ENCODE measurements around the gene MEF2B. TPM values are rescaled to one million over a fixed set of nuclear protein-coding genes. Genes with fewer than 3 reads are reported as not detected.
A peak's percentile ranks its signal among the peaks of the same experiment; 100 is the strongest.

Gene MEF2B
- total and polyA plus RNA-seq, 7 experiments from 2014 or later, result 0.27 to 6.4 (median 4.0) TPM; not detected in 1

GRCh38 chr19:19206938-19207337 is 36.9 kb upstream of the MEF2B start:
- Histone ChIP-seq H3K9me3 (ENCODE audit: control insufficient read depth in 2 of 3, low read length in 3 of 3) (no peaks in the 10 kb centered on the region), H3K27me3 (ENCODE audit: control insufficient read depth in 2 of 2, insufficient read depth in 2 of 2, low read length in 2 of 2) (no peaks in the 10 kb centered on the region), H3K36me3 (ENCODE audit: control insufficient read depth in 2 of 3, insufficient read depth in 3 of 3, low read length in 3 of 3) (peaks cover 0 to under 1% (median 0%) of the 10 kb centered on the region in 3 experiments), H3K4me1 (ENCODE audit: control insufficient read depth in 2 of 2, insufficient read depth in 2 of 2, low read length in 2 of 2) (peaks cover 23% of the 10 kb centered on the region in 2 donors), H3K27ac (ENCODE audit: low read depth, low read length) (no peak overlapping the region), H3K4me3 (ENCODE audit: low read length) (no peak overlapping the region)
- ChIA-PET CTCF (no interaction called here), POLR2A (no interaction called here)
- Mint-ChIP-seq H3K9me3 (peaks cover 0 to 12% (median 0%) of the 10 kb centered on the region in 11 donors), H3K27ac (peak overlapping the region in 1 of 9 donors; percentile 69), H3K4me3 (peak overlapping the region in 4 of 10 donors; percentile 42 to 70 (median 48)), H3K36me3 (peaks cover 0 to 13% (median 0%) of the 10 kb centered on the region in 5 donors), H3K27me3 (peaks cover 12 to 25% (median 20%) of the 10 kb centered on the region in 5 donors), H3K4me1 (peaks cover 22 to 39% (median 29%) of the 10 kb centered on the region in 7 donors)
- no peak for DNase-seq
- intact Hi-C loops (cut with micrococcal nuclease), result no loop called here
- ATAC-seq, result no peak

- POLR2A ChIA-PET, result no interaction called here
- H3K4me1 ChIP-seq (ENCODE audit: control insufficient read depth in 2 of 2, insufficient read depth in 2 of 2, low read length in 2 of 2), result peaks cover 23% of the 10 kb centered on the region in 2 donors
- Mint-ChIP-seq H3K4me1 (peaks cover 22 to 41% (median 30%) of the 10 kb centered on the region in 7 donors), H3K27ac (peak overlapping the region in 1 of 9 donors; percentile 33), H3K36me3 (peaks cover 0 to 13% (median 0%) of the 10 kb centered on the region in 5 donors), H3K4me3 (peak overlapping the region in 1 of 10 donors; percentile 94), H3K27me3 (peaks cover 5 to 19% (median 10%) of the 10 kb centered on the region in 5 donors), H3K9me3 (peaks cover 0 to 12% (median 0%) of the 10 kb centered on the region in 11 donors)
- no peak overlapping the region for H3K4me3 ChIP-seq (ENCODE audit: low read length)
- ATAC-seq (no peak), DNase-seq (no peak)
- CTCF ChIA-PET, result no interaction called here
- peaks cover 0 to 6% (median 0%) of the 10 kb centered on the region in 3 experiments for H3K36me3 ChIP-seq (ENCODE audit: control insufficient read depth in 2 of 3, insufficient read depth in 3 of 3, low read length in 3 of 3)
- no peaks in the 10 kb centered on the region for H3K9me3 ChIP-seq (ENCODE audit: control insufficient read depth in 2 of 3, low read length in 3 of 3)
- no peaks in the 10 kb centered on the region for H3K27me3 ChIP-seq (ENCODE audit: control insufficient read depth in 2 of 2, insufficient read depth in 2 of 2, low read length in 2 of 2)
- H3K27ac ChIP-seq (ENCODE audit: low read depth, low read length), result no peak overlapping the region
- intact Hi-C loops (cut with micrococcal nuclease), result no loop called here
Observed at GRCh38 chr19:19205416-19206410, 35.6 kb upstream of the MEF2B start.

GRCh38 chr19:19204181-19204580 is 34.1 kb upstream of the MEF2B start:
- H3K9me3 Mint-ChIP-seq, result peaks cover 0 to 12% (median 0%) of the 10 kb centered on the region in 11 donors
- ChIA-PET POLR2A (interaction anchor here (4.3 kb wide), 1 partner anchor 13 kb away, joined by 58 read pairs; the partner anchor contains the start of genes BORCS8 and RFXANK), CTCF (no interaction called here)
- intact Hi-C loops (cut with micrococcal nuclease), result loop anchor here in 1 of 2 donors (5.0 kb wide), 2 partner anchors 693 to 1667 kb away; no protein-coding TSS in a partner anchor
- Histone ChIP-seq H3K9me3 (ENCODE audit: control insufficient read depth in 2 of 3, low read length in 3 of 3) (no peaks in the 10 kb centered on the region), H3K36me3 (ENCODE audit: control insufficient read depth in 2 of 3, insufficient read depth in 3 of 3, low read length in 3 of 3) (peaks cover 0 to 15% (median 0%) of the 10 kb centered on the region in 3 experiments), H3K4me1 (ENCODE audit: control insufficient read depth in 2 of 2, insufficient read depth in 2 of 2, low read length in 2 of 2) (peaks cover 23% of the 10 kb centered on the region in 2 donors), H3K4me3 (ENCODE audit: low read length) (no peak overlapping the region), H3K27ac (ENCODE audit: low read depth, low read length) (no peak overlapping the region), H3K27me3 (ENCODE audit: control insufficient read depth in 2 of 2, insufficient read depth in 2 of 2, low read length in 2 of 2) (no peaks in the 10 kb centered on the region)
- DNase-seq (no peak), ATAC-seq (no peak)
- peak overlapping the region; percentile 60 to 94 (median 92) for H3K4me3 Mint-ChIP-seq
- peak overlapping the region in 4 of 9 donors; percentile 13 to 96 (median 80) for H3K27ac Mint-ChIP-seq
- H3K4me1 Mint-ChIP-seq, result peaks cover 22 to 36% (median 30%) of the 10 kb centered on the region in 7 donors
- H3K27me3 Mint-ChIP-seq, result peaks cover 0 to 12% (median 0%) of the 10 kb centered on the region in 5 donors
- H3K36me3 Mint-ChIP-seq, result peaks cover 0 to 13% (median 0%) of the 10 kb centered on the region in 5 donors

- Histone ChIP-seq H3K9me3 (ENCODE audit: control insufficient read depth in 2 of 3, low read length in 3 of 3) (no peaks in the 10 kb centered on the region), H3K4me1 (ENCODE audit: control insufficient read depth in 2 of 2, insufficient read depth in 2 of 2, low read length in 2 of 2) (peaks cover 23% of the 10 kb centered on the region in 2 donors), H3K36me3 (ENCODE audit: control insufficient read depth in 2 of 3, insufficient read depth in 3 of 3, low read length in 3 of 3) (peaks cover 0 to 25% (median 0%) of the 10 kb centered on the region in 3 experiments), H3K27ac (ENCODE audit: low read depth, low read length) (peak within 1 kb of the TSS; percentile 89), H3K27me3 (ENCODE audit: control insufficient read depth in 2 of 2, insufficient read depth in 2 of 2, low read length in 2 of 2) (no peaks in the 10 kb centered on the region), H3K4me3 (ENCODE audit: low read length) (peak within 1 kb of the TSS; percentile 95)
- ATAC-seq, result peak; percentile 95
- Mint-ChIP-seq H3K27me3 (peaks cover 0 to 12% (median 0%) of the 10 kb centered on the region in 5 donors), H3K9me3 (peaks cover 0 to 12% (median 0%) of the 10 kb centered on the region in 11 donors), H3K4me1 (peaks cover 22 to 36% (median 30%) of the 10 kb centered on the region in 7 donors), H3K27ac (peak within 1 kb of the TSS; percentile 88 to 96 (median 93)), H3K4me3 (peak within 1 kb of the TSS; percentile 90 to 94 (median 92)), H3K36me3 (peaks cover 0 to 15% (median 3%) of the 10 kb centered on the region in 5 donors)
- DNase-seq, result peak; percentile 80 to 94 (median 89)
- ChIA-PET POLR2A (interaction anchor here (0.6 to 4.3 kb wide), 4 partner anchors 12 to 612 kb away, joined by 3 to 58 read pairs (median 4); partner anchors contain the start of genes BORCS8, COPE, DDX49 and RFXANK), CTCF (interaction anchor here (0.6 kb wide), 1 partner anchor 18 kb away, joined by 3 read pairs; no protein-coding TSS in a partner anchor)
- intact Hi-C loops (cut with micrococcal nuclease), result loop anchor here (1.0 to 5.0 kb wide), 7 partner anchors 11 to 1666 kb away; partner anchors contain the start of genes BORCS8 (in 2 of the 2), MAU2 (in 2 of the 2), RFXANK (in 2 of the 2) and SUGP1 (in 2 of the 2)
Observed at GRCh38 chr19:19203012-19203856, 33.2 kb upstream of the MEF2B start, which contains the start of gene NR2C2AP. TSS of gene NR2C2AP (minus strand) at chr19:19203414. CDS start at chr19:19203060, 354 bp downstream.

- H3K36me3 Mint-ChIP-seq, result peaks cover 0 to 13% (median 6%) of the 10 kb centered on the region in 5 donors
- H3K4me1 Mint-ChIP-seq, result peaks cover 20 to 32% (median 27%) of the 10 kb centered on the region in 7 donors
- H3K4me3 ChIP-seq (ENCODE audit: low read length), result peak overlapping the region; percentile 95
- H3K4me3 Mint-ChIP-seq, result peak overlapping the region; percentile 90 to 94 (median 92)
- peak overlapping the region; percentile 89 for H3K27ac ChIP-seq (ENCODE audit: low read depth, low read length)
- peaks cover 19 to 21% of the 10 kb centered on the region in 2 donors for H3K4me1 ChIP-seq (ENCODE audit: control insufficient read depth in 2 of 2, insufficient read depth in 2 of 2, low read length in 2 of 2)
- H3K27me3 ChIP-seq (ENCODE audit: control insufficient read depth in 2 of 2, insufficient read depth in 2 of 2, low read length in 2 of 2), result no peaks in the 10 kb centered on the region
- H3K9me3 Mint-ChIP-seq, result peaks cover 0 to 10% (median 0%) of the 10 kb centered on the region in 11 donors
- ChIA-PET CTCF (interaction anchor here (0.6 kb wide), 1 partner anchor 19 kb away, joined by 3 read pairs; no protein-coding TSS in a partner anchor), POLR2A (interaction anchor here (1.0 to 4.3 kb wide), 2 partner anchors 11 to 283 kb away, joined by 3 to 58 read pairs; partner anchors contain the start of genes BORCS8, COPE, DDX49 and RFXANK)
- peaks cover 0 to 10% (median 0%) of the 10 kb centered on the region in 5 donors for H3K27me3 Mint-ChIP-seq
- DNase-seq (peak in 1 of 9 donors; percentile 11), ATAC-seq (no peak)
- peak overlapping the region; percentile 88 to 96 (median 93) for H3K27ac Mint-ChIP-seq
- H3K36me3 ChIP-seq (ENCODE audit: control insufficient read depth in 2 of 3, insufficient read depth in 3 of 3, low read length in 3 of 3), result peaks cover 0 to 30% (median 0%) of the 10 kb centered on the region in 3 experiments
- no peaks in the 10 kb centered on the region for H3K9me3 ChIP-seq (ENCODE audit: control insufficient read depth in 2 of 3, low read length in 3 of 3)
- intact Hi-C loops (cut with micrococcal nuclease), result loop anchor here (1.0 to 5.0 kb wide), 7 partner anchors 10 to 1665 kb away; partner anchors contain the start of genes BORCS8 (in 2 of the 2), MAU2 (in 2 of the 2), RFXANK (in 2 of the 2) and SUGP1 (in 2 of the 2)
Observed at GRCh38 chr19:19202707-19203011, 32.6 kb upstream of the MEF2B start.

Data from naive thymus-derived CD4-positive, alpha-beta T cell (primary cell).